ENCODE results near the gene COLEC12. TPM values are rescaled to one million over a fixed set of nuclear protein-coding genes. Genes with fewer than 3 reads are reported as not detected.

The COLEC12 gene
- total RNA-seq, 4 donors from 2014 or later: 20.2 to 81.3 (median 29.1) TPM

- Histone ChIP-seq H3K9me3 (no peaks in the 10 kb centered on the region), H3K27ac (peak overlapping the region in 1 of 2 donors; percentile 1), H3K4me3 (no peak overlapping the region), H3K27me3 (no peaks in the 10 kb centered on the region), H3K4me1 (no peaks in the 10 kb centered on the region), H3K36me3 (no peaks in the 10 kb centered on the region)
- no peak for TF ChIP-seq POLR2A (IDR thresholded peaks at IDR 0.05)
- TF ChIP-seq CTCF (IDR thresholded peaks at IDR 0.05): no peak
- intact Hi-C loops (cut with DNase I; ENCODE audit: low total_unique reads): no loop called here
- DNase-seq: no peak
Observed at GRCh38 chr18:433298-433697, 67.2 kb downstream of the COLEC12 start.

GRCh38 chr18:432791-433190 is 67.7 kb downstream of the COLEC12 start:
- Histone ChIP-seq H3K36me3 (no peaks in the 10 kb centered on the region), H3K27me3 (no peaks in the 10 kb centered on the region), H3K4me1 (no peaks in the 10 kb centered on the region), H3K27ac (no peak overlapping the region), H3K9me3 (no peaks in the 10 kb centered on the region), H3K4me3 (no peak overlapping the region)
- DNase-seq: no peak
- TF ChIP-seq CTCF (IDR thresholded peaks at IDR 0.05) (no peak), POLR2A (IDR thresholded peaks at IDR 0.05) (no peak)
- intact Hi-C loops (cut with DNase I; ENCODE audit: low total_unique reads): no loop called here

GRCh38 chr18:429030-429429 is 71.5 kb downstream of the COLEC12 start:
- no peaks in the 10 kb centered on the region for H3K4me1 ChIP-seq
- TF ChIP-seq POLR2A (IDR thresholded peaks at IDR 0.05): no peak
- no peak for TF ChIP-seq CTCF (IDR thresholded peaks at IDR 0.05)
- no peaks in the 10 kb centered on the region for H3K9me3 ChIP-seq
- no peaks in the 10 kb centered on the region for H3K36me3 ChIP-seq
- H3K4me3 ChIP-seq: no peak overlapping the region
- intact Hi-C loops (cut with DNase I; ENCODE audit: low total_unique reads): no loop called here
- no peaks in the 10 kb centered on the region for H3K27me3 ChIP-seq
- DNase-seq: no peak
- peak overlapping the region; percentile 1 to 41 for H3K27ac ChIP-seq

- Histone ChIP-seq H3K36me3 (no peaks in the 10 kb centered on the region), H3K4me1 (no peaks in the 10 kb centered on the region), H3K9me3 (no peaks in the 10 kb centered on the region), H3K27me3 (no peaks in the 10 kb centered on the region), H3K27ac (peak overlapping the region; percentile 56 to 70), H3K4me3 (no peak overlapping the region)
- intact Hi-C loops (cut with DNase I; ENCODE audit: low total_unique reads): no loop called here
- TF ChIP-seq CTCF (IDR thresholded peaks at IDR 0.05): no peak
- TF ChIP-seq POLR2A (IDR thresholded peaks at IDR 0.05): no peak
- peak; percentile 73 to 85 for DNase-seq
Observed at GRCh38 chr18:427005-427404, 73.5 kb downstream of the COLEC12 start.

GRCh38 chr18:425106-425745 is 75.3 kb downstream of the COLEC12 start:
- no peak overlapping the region for H3K4me3 ChIP-seq
- TF ChIP-seq CTCF (IDR thresholded peaks at IDR 0.05) (no peak), POLR2A (IDR thresholded peaks at IDR 0.05) (no peak)
- H3K4me1 ChIP-seq: no peaks in the 10 kb centered on the region
- no peaks in the 10 kb centered on the region for H3K27me3 ChIP-seq
- H3K36me3 ChIP-seq: no peaks in the 10 kb centered on the region
- intact Hi-C loops (cut with DNase I; ENCODE audit: low total_unique reads): no loop called here
- no peaks in the 10 kb centered on the region for H3K9me3 ChIP-seq
- H3K27ac ChIP-seq: peak overlapping the region; percentile 47 to 75
- DNase-seq: no peak
